ENCODE results near the gene G2E3.
"Not testable (repeated sequence)": the region's sequence is repeated elsewhere in the genome, so short reads cannot be mapped to it uniquely, and the experiment has no call there.

The G2E3 gene

DNA sequence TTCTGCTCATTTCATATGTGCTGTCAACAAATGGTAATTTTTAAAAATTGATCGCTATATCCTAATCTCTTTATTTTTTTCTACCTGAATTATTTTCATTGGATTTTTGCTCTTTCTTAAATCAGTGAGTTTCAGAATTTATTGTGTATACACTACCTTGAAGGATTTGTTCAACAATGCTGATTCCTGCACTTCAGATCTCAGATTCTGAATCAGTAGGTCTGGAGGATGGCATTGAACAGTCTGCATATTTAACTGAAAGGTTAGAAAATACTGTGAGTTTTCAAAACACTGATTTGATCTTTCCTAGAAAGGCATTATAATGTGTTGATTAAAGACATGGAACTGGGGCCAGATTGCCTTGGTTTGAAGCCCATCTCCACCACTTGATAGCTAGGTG is 1.6 kb downstream of the G2E3 start:
- DNase-seq = no peak

DNA sequence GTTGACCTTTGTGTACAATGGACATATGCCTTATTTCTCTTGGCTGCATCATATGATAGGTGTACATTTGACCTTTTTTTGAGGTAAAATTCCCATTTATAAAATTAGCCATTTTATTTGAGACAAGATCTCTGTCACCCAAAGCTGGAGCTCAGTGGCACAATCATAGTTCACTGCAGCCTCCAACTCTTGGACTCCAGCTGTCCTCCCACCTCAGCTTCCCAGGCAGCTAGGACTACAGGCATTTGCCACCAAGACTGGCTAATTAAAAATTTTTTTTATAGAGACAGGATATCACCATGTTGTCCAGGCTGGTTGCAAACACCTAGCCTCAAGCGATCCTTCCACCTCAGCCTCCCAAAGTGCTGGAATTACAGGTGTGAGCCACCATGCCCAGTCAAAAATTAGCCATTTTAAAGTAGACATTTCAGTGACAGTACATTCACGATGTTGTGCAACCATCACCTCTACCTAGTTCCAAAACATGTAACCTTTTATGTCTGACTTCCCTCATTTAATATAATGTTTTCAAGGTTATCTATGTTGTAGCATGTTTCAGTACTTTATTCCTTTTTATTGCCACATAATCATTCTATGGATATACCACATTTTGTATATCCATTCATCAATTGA is 5.4 kb downstream of the G2E3 start:
- no peak for DNase-seq

DNA sequence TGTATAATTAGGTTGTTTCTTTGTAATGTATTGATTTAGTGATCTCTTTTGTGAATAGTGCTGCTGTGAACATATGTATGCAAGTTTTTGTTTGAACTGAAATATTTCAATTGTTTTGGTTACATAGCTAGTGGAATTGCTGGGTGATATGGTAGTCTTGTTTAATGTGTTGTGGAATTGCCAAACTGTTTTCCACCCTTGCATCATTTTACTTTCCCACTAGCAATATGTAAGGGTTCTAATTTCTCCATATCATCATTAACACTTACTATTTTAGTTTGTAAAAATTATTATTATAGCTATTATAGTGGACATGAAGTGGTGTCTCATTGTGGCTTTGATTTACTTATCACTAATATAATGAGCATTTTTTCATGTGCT is 5.9 kb downstream of the G2E3 start:
- no peak for DNase-seq

DNA sequence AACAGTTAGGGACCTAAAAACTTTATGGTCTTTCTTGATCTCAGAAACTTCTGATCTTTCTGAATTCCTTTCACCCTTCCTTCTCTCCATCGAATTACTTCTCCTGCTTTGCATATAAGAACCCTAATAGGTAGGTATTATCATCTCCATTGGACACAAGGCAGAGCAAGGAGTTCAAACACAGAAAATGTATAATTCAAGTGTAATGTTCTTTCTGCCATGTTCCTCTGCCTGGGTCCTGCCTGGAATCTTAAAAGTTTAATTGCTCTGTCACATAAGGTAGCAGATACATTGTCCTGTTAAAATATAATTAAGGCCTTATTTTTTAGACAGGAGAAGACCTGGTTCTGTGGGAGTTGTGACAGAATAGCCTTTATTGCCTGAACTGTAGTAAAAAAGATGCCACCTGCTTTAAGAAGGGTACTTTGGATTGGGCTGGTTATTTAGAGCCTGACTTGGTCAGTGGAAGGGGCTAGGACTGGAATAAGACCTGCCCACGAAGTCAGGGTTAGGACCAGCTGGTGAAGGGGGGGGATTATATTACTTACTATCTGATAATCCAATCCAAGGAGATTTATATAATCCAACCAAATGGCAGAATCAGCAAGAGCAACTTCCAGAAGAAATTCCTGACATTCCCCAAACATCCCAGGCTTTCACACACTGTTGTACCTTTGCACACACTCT is 10.4 kb downstream of the G2E3 start:
- no peak for DNase-seq

DNA sequence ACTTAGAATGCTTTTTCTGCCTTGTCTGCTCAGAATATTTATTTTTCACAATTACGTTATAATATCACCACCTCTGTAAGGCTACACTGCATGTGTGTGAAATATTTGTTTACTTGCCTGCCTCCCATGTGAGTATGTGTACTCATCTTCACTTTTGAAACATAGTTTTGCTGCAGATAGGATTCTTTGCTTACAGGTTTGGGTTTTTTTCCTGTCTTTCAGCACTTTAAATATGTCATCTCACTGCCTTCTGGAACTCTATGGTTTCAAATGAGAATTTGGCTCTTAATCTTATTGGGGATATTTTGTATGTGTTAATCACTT is 10.9 kb downstream of the G2E3 start:
- DNase-seq = no peak

DNA sequence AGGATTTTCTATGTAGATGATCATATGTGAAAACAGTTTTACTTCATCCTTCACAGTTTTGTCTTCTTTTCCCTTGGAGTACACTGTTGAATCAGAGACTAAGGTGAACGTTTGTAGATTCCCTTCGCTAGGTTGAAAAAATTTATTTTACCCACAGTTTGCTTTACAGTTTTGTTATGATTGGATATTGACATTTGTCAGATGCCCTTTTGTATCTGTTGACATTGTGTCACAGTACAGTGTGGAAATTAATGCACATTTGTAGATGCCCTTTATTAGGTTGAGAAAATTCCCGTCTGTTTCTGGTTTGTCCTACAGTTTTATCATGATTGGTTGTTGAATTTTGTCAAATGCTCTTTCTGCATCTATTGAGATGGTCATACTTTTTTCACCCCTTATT is 13.3 kb downstream of the G2E3 start:
- DNase-seq = no peak

DNA sequence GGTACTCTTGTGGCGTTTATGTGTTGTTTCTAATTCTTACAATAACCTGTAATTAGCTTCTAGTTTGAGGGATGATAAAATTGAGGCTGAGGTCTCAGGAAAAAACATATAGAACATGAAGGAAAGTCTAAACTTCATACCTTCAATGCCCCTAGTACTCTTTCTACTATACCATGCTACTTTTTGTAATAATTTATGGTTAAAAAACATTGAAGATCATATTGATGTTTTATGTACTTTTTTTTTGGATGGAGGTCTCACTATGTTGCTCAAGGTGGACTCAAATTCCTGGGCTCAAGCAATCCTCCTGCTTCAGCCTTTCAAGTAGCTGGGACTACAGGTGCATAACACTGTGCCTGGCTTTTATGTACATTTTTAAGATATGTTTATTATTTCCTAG is 13.8 kb downstream of the G2E3 start:
- DNase-seq = no peak

DNA sequence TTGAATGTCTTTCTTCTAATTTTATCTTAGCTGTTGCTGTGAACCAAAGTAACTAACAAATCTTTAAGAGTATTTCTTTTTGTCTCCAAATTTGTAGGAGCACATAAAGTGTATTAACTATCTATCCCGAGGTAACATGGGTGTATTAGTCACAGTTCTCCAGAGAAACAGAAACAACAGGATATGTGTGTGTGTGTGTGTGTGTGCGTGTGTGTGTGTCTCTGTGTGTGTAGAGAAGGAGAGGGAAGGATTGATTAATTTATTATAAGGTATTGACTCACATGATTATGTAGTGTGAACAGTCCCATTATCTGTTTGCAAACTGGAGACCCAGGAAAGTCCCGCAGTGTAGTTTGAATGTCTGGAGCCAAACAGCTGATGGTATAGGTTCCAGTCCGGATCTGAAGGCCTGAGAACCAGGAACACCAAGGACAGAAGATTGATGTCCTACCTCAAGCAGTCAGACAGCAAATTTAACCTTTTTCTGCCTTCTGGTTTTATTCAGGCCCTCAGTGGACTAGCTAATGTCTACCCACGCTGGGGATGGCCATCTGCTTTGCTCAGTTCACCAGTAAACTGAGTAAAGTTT is 14.4 kb downstream of the G2E3 start:
- no peak for DNase-seq

DNA sequence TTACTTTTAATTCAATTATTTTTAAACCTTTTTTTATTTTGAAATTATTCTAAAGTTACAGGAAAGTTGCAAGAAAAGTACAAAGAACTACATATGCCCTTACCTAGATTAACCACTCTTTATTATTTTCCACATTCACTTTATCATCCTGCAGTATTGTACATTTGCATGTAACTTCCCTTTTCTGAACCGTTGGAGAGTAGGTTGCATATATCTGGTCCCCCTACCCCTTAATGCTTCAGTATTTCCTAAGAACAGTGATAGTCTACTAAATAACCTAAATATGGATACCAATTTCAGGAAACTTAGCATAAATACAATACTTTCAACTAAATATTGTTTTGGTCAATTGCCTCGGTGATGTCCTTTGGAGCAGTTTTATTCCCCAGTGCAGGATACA is 15.0 kb downstream of the G2E3 start:
- DNase-seq = no peak

DNA sequence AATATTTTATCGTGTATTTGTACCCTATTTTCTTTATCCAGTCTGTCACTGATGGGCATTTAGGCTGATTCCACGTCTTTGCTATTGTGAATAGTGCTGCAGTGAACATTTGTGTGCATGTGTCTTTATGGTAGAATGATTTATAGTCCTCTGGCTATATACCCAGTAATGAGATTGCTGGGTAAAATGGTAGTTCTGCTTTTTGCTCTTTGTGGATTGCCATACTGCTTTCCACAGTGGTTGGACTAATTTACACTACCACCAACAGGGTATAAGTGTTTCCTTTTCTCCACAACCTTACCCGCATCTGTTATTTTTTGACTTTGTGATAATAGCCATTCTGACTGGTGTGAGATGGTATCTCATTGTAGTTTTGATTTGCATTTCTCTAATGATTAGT is 15.8 kb downstream of the G2E3 start:
- peak; percentile 48 for DNase-seq

DNA sequence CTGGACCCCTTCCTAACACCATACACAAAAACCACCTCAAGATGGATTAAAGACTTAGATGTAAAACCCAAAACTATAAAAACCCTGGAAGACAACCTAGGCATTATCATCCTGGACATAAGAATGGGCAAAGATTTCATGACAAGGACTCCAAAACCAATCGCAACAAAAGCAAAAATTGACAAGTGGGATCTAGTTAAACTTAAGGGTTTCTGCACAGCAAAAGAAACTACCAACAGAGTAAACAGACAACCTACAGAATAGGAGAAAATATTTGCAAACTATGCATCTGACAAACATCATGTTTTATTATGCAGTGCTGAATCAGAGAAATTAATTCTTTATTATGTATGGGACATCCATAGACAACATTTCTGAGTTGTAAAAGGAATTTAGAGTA is 17.4 kb downstream of the G2E3 start:
- not testable (repeated sequence) for DNase-seq

DNA sequence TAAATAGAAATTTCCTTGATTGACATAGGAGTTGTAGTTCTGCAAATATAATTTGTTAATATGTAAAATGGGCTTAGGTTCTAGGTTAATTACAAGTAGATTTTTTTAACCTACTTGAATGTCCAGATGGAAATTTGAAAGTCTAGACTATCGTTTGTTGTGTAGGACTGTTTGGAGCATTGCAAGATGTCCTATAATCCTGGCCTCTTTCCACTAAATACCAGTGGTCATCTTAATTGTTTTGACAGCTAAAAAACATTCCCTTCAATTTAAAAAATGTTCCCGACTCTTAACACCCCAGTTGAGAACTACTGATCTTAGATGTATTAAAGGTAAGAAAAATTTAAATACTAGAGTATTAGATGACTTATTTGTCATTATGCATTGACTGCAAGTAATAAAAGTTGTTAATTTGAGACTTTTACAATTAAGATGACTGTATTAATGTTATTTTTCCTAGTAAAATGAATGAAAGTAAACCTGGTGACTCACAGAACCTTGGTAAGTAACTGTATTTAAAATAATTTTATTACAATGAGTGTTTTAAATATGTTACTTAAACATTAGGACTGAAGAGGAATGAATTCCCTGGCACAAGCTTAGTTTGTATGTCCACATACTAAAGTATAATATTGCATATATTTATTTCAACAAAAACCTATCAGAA is 21.8 kb downstream of the G2E3 start:
- DNase-seq = no peak

DNA sequence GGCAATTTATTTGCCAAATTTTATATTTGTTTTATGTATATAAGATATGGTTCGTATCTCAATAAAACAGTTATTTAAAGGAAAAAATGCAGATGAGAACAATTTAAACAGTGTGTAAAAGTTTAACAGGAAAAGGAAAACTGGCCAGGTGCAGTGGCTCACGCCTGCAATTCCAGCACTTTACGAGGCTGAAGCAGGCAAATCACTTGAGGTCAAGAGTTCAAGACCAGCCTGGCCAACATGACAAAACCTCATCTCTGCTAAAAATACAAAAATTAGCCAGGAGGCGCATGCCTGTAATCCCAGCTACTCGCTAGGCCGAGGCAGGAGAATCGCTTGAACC is 22.3 kb downstream of the G2E3 start:
- no peak for DNase-seq

DNA sequence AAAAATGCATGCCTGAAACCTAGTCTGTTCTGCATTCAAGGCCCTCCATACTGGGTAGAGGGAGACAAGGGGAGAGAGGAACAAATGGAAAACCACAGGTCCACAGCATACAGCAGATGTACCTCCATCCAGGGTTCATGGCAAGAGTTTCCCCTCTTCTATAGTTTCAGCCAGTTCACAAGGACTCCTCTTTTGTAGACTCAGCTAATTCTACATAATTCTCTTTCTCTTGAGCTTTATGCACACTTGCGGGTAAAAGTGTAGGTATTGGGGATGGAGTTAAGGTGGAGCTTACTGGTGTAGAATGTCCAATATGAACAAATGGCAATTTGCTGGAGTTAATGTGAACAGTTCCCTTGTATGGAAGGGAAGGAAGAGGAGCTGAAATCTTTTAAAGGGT is 23.4 kb downstream of the G2E3 start:
- DNase-seq = no peak

DNA sequence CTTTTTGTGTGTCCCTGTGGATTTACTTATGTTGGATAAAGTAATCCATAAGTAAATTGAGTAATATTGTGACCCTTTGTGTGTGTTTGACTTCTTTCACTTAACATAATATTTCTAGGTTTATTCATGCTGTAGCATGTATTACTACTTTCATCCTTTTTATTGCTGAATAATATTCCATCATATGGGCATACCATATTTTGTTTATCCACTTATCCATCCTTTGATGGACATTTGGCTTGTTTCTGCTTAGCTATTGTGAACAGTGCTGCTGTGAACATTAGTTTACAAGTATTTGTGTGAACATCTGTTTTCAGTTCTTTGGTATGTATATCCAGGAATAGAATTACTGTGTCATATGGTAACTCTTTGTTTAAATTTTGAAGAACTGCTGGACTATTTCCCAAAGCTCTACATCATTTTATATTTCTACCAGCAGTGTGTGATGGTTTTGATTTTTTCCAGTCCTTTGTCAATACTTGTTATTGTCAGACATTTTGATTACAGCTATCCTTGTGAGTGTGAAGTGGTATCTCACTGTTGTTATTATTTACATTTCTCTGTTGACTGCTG is 25.2 kb downstream of the G2E3 start:
- no peak for DNase-seq

DNA sequence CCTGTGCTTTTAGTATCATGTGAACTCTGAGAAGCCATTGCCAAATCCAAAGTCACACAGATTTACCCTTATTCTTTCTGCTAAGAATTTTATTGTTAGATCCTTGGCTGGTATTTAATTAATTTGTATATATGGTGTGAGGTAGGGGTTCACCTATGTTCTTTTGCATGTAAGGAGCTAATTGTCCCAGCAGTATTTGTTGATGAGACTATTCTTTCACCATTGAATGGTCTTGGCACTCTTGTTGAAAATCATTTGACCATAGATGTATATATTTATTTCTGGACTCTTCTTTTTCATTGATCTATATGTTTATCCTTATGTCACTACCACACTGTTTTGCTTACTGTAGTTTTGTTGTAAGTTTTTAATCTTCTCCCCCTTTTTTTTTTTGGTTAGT is 26.2 kb downstream of the G2E3 start:
- DNase-seq = no peak

DNA sequence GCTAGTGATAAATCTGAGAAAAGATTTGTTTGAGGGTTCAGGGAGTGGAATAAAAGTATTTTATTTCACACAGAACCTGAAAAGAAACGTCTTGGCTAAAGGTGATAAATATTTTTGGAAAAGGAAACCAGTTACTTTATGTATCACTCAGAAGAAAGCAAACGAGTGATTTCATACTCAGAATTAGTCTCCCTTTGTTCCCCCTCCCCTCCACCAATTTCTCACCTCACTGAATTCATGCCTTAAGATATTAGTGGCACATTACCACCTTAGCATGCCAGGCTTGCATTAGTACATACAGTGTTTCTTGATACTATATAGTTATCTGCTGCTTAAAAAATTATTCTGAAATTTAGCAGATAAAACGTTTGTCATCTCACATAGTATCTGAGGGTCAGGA is 28.2 kb downstream of the G2E3 start:
- no peak for DNase-seq

DNA sequence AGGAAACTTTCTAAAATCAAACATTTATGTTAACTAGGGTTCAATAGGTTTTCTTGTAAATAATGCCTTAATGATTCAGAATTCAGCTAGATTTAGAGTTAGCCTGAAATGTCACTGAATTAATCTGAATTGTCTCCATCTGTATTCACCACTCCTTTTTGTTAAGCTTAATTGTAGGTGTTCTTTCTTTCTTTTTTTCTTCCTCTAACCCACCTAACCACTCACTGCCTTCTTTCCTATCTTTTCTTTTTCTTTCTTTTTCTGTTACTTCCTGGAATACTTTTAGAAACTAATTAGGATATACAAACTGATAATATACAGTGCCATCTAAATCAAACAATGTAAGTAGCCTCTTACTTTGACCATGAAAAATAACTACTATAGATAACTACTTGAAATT is 29.9 kb downstream of the G2E3 start:
- no peak for DNase-seq

DNA sequence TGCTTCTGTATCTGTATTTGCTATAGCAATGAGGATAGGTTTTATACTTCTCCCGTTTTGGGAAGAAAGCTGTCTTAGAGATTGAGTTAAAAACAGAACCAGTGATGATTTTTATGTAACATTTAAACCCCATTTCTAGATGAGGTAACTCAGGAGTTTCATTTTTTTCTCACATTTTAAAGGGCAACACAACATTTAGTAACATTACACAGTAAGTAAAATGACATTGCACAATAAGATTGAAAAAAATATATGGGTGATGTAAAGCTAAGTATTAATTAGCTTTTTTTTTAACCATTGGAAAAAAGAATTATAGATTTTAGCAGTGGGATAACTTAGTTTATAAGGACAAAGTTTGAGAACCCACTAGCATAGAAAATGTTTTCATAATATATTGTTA is 38.0 kb downstream of the G2E3 start:
- no peak for DNase-seq

DNA sequence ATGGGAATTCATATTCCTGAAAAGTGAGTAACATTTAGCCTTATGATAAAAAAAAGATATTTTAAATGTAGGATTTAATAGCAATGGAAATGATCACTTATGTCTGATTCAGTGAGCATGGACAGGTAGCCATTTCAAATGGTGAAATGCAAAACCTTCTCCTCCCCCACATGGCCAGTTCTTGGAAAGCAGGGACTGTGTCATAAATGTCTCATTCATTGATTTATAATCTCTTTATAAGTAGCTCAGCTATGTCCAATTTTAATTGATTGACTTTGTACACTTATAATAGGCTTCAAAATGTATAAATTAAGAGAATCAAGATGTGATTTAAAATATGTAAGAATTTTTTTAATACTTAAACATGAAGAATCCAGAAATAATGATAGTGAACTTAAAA is 38.5 kb downstream of the G2E3 start:
- no peak for DNase-seq

DNA sequence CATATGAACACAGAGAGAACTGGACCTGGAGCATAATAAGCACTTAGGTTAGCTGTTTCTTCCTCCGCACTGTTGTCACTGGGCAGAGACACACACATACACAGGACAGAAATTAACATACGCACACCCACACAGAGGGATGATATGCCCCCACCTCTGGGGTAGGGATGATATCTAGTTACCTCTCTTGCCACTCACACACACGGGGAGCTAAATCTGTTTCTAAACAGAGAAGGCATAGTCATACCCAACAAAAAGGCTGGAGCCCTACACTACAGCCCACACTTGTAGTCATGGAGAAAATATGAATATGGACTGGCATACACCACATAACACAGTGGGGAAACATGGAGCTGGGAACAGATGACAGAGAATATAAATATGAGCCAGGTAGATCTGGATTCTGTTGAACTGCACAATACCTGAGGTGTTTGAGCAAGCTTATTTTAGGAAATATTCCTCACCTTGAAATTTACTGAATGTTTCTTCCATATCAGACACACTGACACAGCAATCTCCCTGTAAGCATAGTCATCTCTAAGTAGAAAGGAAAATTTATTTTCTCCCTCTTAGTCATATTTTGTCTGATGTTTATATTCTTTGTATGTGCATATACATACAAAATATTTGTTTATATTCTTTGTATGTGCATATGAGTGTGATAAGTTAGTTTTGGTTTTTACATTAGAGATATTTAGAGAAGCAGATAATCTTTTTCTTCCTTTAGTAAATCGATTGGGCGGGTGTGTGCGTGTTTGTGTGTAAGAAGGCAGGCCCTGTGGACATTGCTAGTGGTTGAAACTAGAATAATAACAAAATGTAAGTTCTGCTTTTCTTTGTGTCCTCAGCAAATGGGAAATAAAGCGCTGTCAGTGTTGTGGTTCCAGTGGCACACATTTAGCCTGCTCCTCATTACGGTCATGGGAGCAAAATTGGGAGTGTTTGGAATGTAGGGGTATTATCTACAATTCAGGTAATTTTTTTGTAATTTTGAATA is 42.3 kb downstream of the G2E3 start:
- no peak for DNase-seq

DNA sequence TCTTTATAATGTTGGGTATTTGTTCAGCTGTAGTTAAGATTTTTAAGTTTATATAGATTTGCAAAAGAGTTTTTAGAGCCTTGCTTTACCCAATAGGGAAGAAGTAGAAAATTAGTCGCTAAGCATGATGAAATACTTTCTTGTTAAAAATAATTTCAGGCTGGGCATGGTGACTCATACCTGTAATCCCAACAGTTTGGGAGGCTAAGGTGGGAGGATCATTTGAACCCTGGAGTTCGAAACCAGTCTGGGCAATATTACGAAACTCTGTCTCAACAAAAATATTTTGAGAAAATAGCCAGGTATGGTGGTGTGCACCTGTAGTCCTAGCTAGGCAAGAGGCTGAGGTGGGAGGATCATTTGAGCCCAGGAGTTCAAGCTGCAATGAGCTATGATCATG is 44.4 kb downstream of the G2E3 start:
- no peak for DNase-seq

DNA sequence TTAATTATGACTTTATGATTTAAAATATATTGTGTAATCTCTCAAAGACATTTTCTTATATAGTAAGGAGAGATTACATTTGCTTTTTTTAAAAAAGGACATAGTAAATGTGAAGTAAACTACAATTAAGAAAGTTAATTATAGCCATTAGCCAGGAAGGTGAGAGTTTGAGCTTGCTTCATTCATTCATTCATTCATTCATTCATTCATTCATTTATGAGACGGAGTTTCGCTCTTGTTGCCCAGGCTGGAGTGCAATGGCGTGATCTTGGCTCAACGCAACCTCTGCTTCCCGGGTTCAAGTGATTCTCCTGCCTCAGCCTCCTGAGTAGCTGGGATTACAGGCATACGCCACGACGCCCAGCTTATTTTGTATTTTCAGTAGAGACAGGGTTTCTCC is 45.7 kb downstream of the G2E3 start:
- DNase-seq = not testable (repeated sequence)

All from NCI-H2081 treated with DMSO at 0.1 percent for 48 hours (cell line).